NCI-H1092 treated with DMSO at 0.1 percent for 48 hours (cell line): Measurements from ENCODE around the gene PHF11.
"Not testable (repeated sequence)": the region's sequence is repeated elsewhere in the genome, so short reads cannot be mapped to it uniquely, and the experiment has no call there.

Source experiments
- DNase-seq: peaks from one replicate; lab custom pipeline; 2025; lab: John Stamatoyannopoulos, UW

Gene PHF11

DNA sequence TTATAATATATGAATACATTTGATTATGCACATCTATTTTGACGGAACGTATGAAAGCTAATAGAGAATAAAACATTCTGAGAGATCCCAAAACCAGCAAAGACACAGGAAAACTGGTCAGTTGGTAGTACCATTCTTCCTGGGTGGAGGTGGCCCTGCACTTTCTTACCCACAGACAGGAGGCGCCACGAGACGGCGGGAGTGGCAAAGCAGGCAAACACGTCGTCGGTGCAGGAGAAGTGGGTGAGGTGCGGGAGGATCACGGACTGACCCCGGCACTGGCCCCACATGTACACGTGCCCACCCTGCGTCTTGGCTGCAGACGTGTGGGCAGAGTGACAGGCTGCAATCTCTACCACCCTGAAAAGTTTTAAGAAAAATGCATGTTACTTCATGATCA, 53.5 kb downstream of the PHF11 start:
- no peak for DNase-seq

DNA sequence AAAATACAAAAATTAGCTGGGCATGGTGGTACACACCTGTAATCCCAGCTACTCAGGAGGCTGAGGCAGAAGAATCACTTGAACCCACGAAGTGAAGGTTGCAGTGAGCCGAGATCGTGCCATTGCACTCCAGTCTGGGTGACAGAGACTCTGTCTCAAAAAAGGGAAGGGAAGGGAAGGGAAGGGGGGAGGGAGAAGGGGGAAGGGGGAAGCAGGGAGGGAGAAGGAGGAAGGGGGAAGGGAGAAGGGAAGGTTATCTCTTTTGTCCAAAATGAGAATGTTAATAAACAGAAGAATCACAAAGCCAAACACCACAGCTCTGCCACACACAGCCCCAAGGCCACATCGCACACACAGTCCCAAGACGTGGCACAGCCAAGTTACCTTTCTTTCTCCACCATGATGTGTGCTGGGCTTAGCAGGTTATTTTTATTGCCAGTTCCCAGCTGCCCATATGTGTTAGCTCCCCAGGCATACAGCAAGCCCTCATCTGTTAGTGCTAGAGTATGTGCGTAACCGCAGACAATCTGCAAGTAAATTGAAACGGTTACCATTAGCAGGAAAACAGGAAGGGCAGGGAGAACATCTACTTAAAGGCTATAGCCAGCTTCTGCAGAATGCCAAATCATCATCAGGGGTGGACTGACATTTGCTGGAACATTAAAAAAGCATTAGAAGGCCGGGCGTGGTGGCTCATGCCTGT, 55.3 kb downstream of the PHF11 start:
- DNase-seq: no peak

DNA sequence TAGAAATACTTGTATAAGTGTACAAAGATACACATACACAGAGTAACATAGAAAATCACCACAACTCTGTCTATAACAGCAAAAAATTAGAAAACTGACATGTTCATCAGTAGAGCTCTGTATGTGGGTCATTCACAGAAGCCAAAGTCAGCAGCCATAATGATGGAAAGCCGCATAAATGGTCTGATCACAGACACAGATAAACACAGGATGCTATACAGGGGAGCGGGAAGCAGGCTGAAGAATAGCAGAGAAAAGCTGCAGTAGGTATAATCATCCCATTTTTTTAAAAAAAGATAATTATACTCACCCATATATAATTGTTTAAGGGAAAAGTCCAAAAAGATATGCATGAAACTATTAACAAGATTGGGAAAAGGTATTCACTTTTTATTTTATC, 58.1 kb downstream of the PHF11 start:
- DNase-seq: no peak

DNA sequence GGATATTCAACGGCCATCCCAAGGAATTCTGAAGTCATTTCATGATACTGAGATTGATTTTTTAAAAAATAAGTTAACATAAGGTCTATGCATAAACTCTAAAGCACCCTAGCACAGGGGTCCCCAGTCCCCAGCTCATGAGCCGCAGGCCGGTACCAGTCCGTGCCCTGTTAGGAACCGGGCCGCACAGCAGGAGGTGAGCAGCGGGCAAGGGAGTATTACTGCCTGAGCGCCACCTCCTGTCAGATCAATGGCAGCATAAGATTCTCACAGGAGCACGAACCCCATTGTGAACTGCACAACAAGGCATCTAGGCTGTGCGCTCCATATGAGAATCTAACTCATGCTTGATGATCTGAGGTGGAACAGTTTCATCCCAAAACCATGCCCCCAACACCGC, 58.6 kb downstream of the PHF11 start:
- no peak for DNase-seq

DNA sequence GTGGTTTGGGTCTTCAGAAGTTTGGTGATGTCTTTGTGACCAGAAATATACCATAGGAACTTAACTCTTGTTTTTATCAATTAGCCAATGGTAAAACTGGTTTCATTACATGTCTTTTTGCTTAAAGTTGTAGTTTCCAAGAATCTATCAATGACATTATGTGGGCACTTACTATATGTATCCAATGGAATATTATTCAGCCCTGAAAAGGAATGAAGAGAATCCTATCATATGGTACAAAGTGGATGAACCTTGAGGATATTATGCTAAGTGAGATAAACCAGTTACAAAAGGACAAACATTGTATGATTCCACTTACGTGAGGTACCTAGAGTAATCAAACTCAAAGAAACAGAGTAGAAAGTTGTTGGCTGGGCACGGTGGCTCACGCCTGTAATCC, 63.3 kb downstream of the PHF11 start:
- DNase-seq: no peak

DNA sequence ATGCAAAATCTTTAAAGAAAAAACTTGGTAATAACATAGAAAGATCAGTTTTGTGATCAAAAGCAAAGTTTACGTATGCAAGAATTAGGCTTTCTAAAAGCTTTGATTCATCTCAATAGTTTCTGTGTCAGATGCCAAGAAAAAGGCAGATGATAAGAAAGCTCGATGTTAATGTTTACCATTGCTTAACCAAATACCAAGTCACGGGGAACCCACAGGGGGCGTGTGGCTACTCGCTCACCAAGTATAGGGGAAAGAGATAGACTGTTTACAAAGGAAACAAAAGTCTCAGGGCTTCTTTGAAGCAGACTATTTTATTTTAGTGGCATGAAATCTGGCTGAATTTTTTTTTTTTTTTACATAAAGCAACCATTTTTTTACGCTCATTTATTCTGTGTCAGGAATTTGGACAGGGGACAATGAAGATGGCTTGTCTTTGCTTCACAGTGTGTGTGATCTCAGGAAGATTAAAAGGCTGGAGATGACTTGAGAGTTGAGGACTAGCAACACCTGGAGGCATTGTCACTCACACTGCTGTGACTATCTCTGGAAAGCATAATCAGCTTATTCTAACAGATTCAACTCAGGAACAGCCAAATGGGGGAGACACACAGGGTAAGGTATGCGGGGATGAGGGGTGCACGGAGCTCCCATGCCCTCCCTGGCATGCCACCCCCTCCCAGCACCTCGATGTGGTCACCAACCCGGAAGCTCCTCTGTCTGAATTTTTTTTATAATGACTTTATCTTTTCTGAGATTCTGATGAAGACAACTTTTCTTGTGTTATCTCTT, 64.7 kb downstream of the PHF11 start:
- DNase-seq: no peak

DNA sequence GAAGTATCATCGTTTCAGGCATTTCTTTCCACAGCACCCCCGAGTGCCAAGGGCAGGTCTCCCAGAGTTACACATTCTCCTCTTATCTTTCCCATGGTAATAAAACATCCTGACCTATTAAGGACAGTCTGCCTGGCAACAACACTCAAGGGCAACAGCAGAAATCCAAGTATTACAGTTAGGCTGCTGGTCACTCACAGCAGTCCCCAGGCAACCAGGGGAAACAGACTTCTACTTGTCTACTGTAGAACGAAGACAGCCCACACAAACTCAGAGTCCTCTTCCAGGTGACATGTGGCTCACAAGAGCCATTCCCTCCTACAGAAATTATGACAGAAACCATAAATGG, 65.3 kb downstream of the PHF11 start:
- DNase-seq: no peak

DNA sequence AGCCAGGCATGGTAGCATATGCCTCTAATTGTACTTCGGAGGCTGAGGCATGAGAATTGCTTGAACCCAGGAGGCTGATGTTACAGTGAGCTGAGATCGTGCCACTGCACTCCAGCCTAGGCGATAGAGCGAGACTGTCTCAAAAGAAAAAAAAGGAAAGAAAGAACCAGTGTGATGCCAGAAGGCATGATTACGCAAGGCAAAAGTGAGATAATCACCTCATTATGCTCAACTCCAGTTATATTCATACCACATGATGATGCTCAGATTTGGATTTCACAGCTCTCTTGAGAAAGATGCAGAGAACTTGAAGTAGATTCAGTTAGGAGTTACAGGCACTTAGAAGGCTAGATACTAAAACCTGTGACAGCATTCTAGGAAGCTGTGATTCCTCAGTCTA, 67.8 kb downstream of the PHF11 start:
- no peak for DNase-seq

DNA sequence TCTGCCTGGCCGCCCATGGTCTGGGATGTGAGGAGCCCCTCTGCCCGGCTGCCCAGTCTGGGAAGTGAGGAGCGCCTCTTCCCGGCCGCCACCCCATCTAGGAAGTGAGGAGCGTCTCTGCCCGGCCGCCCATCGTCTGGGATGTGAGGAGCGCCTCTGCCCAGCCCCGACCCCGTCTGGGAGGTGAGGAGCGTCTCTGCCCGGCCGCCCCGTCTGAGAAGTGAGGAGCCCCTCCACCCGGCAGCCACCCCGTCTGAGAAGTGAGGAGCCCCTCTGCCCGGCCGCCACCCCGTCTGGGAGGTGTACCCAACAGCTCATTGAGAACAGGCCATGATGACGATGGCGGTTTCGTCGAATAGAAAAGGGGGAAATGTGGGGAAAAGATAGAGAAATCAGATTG, 69.7 kb downstream of the PHF11 start:
- not testable (repeated sequence) for DNase-seq

DNA sequence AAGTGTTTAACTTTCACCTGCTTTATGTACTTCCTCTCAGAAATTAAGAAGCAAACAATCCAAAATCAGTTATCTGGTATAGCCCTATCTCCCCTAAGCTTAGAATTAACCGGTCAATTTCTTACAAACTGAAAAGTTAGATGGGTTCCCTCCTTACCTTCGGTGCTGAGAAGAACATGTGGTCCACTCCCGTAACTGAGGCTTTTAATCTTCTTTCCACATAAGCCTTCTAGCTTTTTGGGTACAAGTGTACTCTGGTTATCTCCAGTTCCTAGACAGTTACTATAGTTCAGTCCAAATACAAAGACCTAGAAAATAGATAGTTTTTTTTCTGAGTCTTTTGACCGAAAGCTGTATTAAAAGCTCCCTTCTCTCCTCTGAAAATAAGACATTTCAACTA, 70.7 kb downstream of the PHF11 start:
- DNase-seq: no peak

DNA sequence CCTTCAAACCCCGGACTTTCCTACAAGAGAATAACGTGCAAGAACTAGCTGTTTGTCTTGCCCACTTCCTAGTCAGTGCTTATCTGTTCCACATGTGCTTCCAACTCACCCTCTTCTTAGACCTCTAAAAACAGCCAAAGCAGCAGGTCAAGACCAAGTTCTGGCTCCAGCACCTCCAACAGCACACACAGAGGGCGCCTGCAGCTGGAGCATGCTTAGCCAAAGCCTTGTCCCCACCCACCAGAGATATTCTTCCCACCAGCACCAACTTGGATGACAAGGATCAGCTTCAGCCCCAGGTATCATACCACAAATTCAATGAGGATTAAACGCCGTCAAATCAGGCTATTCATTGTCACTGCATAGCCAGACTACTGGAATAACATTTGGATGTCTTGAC, 71.7 kb downstream of the PHF11 start:
- DNase-seq: no peak

DNA sequence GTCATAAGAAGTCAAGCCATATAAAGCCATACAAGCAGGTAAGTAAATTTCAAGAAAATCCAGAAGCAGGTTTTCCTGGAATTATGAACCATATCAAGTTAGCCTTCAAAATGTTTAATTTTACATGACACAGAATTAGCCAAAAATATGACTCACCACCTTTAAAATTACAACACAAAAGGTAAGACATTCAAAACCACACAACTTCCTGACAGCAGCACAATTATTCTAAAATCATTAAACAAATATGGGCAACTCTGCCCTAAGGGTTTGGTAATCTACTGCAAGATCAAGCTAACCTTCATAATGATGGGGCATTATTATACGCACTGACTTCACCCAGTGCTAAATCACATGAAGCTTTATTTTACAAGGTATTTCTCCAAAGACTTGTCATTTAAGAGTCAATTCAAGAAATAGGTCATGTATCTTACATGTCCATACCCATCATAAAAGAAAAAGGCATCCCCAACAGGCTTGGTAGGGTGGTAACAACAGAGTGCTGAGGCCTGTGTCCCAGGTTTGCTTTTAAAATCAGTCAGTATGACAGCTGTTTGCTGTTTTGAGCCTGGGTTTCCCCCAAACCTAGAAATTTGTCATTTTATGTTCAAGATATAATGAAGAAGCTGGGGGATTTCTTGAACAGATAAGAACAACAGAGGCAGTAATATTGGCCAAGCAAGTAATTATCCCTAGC, 74.4 kb downstream of the PHF11 start:
- DNase-seq: no peak

DNA sequence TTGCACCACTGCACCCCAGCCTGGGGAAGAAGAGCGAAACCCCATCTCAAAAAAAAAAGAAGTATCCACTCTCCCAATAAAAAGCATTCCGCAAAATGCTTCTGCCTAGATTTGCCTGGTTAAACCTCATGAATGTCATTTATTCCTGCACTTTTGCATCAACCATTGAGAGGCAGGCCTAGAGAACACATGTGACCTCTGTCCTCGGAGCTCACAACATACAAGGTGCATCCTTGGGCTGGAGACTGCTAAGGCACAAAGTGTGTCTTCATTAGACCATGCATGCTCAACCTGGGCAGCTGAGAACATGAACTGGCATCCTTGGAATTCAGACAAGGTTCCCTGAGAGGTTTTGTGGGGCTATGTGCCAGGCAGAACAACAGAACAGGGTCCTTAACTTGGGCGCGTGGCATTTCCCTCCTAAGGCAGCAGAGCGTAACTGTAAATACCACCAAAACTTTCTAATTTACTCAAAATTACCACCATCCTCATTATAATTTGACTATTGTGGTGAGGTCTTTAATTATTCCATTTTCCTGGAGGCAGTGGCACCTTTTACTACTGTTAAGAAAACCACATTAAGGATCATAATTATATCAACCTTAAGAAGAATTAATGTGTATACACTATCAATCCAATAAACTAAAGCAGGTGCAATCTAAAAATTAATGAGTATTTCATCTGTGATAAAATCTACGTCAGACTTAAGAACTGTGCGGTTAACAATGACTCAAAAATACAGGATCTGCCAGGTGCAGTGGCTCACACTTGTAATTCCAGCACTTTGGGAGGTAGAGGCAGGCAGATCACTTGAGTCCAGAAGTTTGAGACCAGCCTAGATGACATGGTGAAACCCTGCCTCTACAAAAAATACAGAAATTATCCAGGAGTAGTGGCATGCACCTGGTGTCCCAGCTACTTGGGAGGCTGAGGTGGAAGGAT, 75.8 kb downstream of the PHF11 start:
- no peak for DNase-seq
